ENCODE data around the gene FITM2. TPM values are rescaled to one million over a fixed set of nuclear protein-coding genes. Genes with fewer than 3 reads are reported as not detected.

FITM2 gene
- 4.8 and 5.3 TPM in 2 replicates for total RNA-seq

GRCh38 chr20:44310664-44311639, at the start of gene FITM2:
FITM2 (minus strand) TSS chr20:44311202; CDS start chr20:44311148, 54 bp downstream.

GRCh38 chr20:44355498-44356352, 44.7 kb upstream of the FITM2 start, which contains the start of gene HNF4A:
HNF4A (plus strand) TSS chr20:44355699; CDS start chr20:44355805, 106 bp downstream.

GRCh38 chr20:44336725-44337380, 25.9 kb upstream of the FITM2 start, which contains the start of gene R3HDML:
R3HDML (plus strand) TSS chr20:44337043; CDS start chr20:44337158, 115 bp downstream.

Other genes starting within 250 kb of the FITM2 start
- gene JPH2, start 124.0 kb downstream of the FITM2 start, total RNA-seq, result 1.1 TPM in 2 replicates
- 28.0 and 34.4 TPM in 2 replicates for gene OSER1, start 100.4 kb downstream of the FITM2 start, total RNA-seq
- not detected in 2 replicates for gene GDAP1L1, start 63.9 kb downstream of the FITM2 start, total RNA-seq
- not detected in 2 replicates for gene R3HDML, start 25.8 kb upstream of the FITM2 start, total RNA-seq
- not detected in 2 replicates for gene HNF4A, start 44.5 kb upstream of the FITM2 start, total RNA-seq
- gene TTPAL, start 164.7 kb upstream of the FITM2 start, total RNA-seq, result 4.5 and 4.8 TPM in 2 replicates
- gene SERINC3, start 210.9 kb upstream of the FITM2 start, total RNA-seq, result 64.0 and 65.3 TPM in 2 replicates

All from mammary microvascular endothelial cell (primary cell).